ENCODE measurements around the gene SYVN1. TPM values are rescaled to one million over a fixed set of nuclear protein-coding genes. Genes with fewer than 3 reads are reported as not detected.

SYVN1 gene
- polyA plus RNA-seq, 2 of the 4 experiments (the other 2 are of a cell fraction), result 21.4 to 25.1 TPM

DNA sequence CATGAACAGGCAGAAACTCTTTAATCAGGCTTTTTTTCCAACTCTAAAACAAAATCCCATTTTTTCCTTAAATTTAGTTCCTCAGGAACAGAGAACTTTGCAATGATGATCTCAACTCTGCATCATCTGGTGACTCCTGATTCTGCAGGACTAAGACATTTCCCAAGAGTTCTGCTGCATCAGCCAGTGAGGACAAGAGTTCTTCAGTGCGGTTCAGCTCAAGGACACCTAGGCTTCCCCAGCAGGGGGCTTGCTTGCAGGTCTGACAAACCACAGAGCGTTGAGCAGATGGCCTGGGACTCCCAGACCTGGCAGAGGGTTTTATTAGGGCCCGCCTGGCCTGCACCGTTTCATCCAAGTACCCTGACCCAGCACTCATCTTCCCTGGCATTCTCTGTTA, 56.9 kb downstream of the SYVN1 start:
- POLR2A ChIA-PET, result no interaction called here
- CTCF ChIA-PET, result interaction anchor here (0.7 to 5.5 kb wide), 13 partner anchors 9 to 230 kb away, joined by 3 to 35 read pairs (median 4); partner anchors contain the start of gene ARL2
- Histone ChIP-seq H3K27ac (no peak overlapping the region), H3K9me3 (no peaks in the 10 kb centered on the region), H3K4me3 (no peak overlapping the region), H3K4me2 (no peak overlapping the region), H3K4me1 (peaks cover 22% of the 10 kb centered on the region)
- ATAC-seq (peak; percentile 37 to 48; a peak in 5 of 6 replicates), FAIRE-seq (no peak), DNase-seq (ENCODE audit: low read depth in 1 of 2, low spot score in 1 of 2) (peak in 1 of 2 experiments; percentile 52)
- 70% methylated on average over 4 of the region's 4 CpGs for WGBS (ENCODE audit: missing lambda C conversion rate)
- TF ChIP-seq JUNB (IDR thresholded peaks at IDR 0.05), result no peak
- no peak for TF ChIP-seq CBX2 (IDR thresholded peaks at IDR 0.05; ENCODE audit: borderline replicate concordance, low read depth)
- no peak for TF ChIP-seq MYC (IDR thresholded peaks at IDR 0.05; ENCODE audit: borderline replicate concordance, low read length)
- TF ChIP-seq ELK1 (IDR thresholded peaks at IDR 0.05; ENCODE audit: low read depth, low read length), result no peak
- TF ChIP-seq ATOH8 (CRISPR knock-in tag; IDR thresholded peaks at IDR 0.05; ENCODE audit: low read depth), result no peak
- no peak for TF ChIP-seq SREBF2 (IDR thresholded peaks at IDR 0.05)
- no peak for TF ChIP-seq RNF2 (IDR thresholded peaks at IDR 0.05; ENCODE audit: borderline replicate concordance, low read depth)
- no peak for TF ChIP-seq ZSCAN20 (CRISPR knock-in tag; IDR thresholded peaks at IDR 0.05)
- no peak for TF ChIP-seq MAZ (IDR thresholded peaks at IDR 0.05; ENCODE audit: borderline replicate concordance, low read depth, low read length)
- no peak for TF ChIP-seq POLR2AphosphoS2 (conservative IDR thresholded peaks at IDR 0.05; ENCODE audit: low read length)
- TF ChIP-seq, protein P1, sequence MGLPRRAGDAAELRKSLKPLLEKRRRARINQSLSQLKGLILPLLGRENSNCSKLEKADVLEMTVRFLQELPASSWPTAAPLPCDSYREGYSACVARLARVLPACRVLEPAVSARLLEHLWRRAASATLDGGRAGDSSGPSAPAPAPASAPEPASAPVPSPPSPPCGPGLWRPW (IDR thresholded peaks at IDR 0.05), result no peak
- no peak for TF ChIP-seq NFE2L2 (conservative IDR thresholded peaks at IDR 0.05; ENCODE audit: low read length)

Small RNAs within 50 kb of the gene (small RNA-seq; reads per million reads assigned to genes)
- gene HIGD1AP10, result 0 reads per million in 6 experiments
- gene PDCL2P2, result 0 reads per million in 6 experiments
- 0.16 to 183 (median 19.8) reads per million in 6 experiments for gene RNU2-23P

Other genes with a start within 250 kb of the SYVN1 start
- 3.1 and 4.0 TPM in 2 replicates for gene ATG2A, start 217.3 kb downstream of the SYVN1 start, polyA plus RNA-seq (2011; rRNA removed)
- gene ATG2A, start 217.3 kb downstream of the SYVN1 start, polyA plus RNA-seq (2017; fragmentation: RNase III; extraction: RNeasy Plus Mini Kit Qiagen cat#74134 plus additional on column Dnase treatment), result 10.7 to 13.4 TPM (median 12.8 TPM) in 3 replicates
- 6.9 and 11.1 TPM in 2 replicates for gene PPP2R5B, start 209.8 kb downstream of the SYVN1 start, polyA plus RNA-seq (2011; rRNA removed)
- gene PPP2R5B, start 209.8 kb downstream of the SYVN1 start, polyA plus RNA-seq (2017; fragmentation: RNase III; extraction: RNeasy Plus Mini Kit Qiagen cat#74134 plus additional on column Dnase treatment), result 3.9 to 6.1 TPM (median 5.7 TPM) in 3 replicates
- not detected in 2 replicates for gene GPHA2, start 198.6 kb downstream of the SYVN1 start, polyA plus RNA-seq (2011; rRNA removed)
- gene GPHA2, start 198.6 kb downstream of the SYVN1 start, polyA plus RNA-seq (2017; fragmentation: RNase III; extraction: RNeasy Plus Mini Kit Qiagen cat#74134 plus additional on column Dnase treatment), result not detected in 3 replicates
- 0.12 and 0.24 TPM in 2 replicates for gene MAJIN, start 162.4 kb downstream of the SYVN1 start, polyA plus RNA-seq (2011; rRNA removed)
- not detected in 3 replicates for gene MAJIN, start 162.4 kb downstream of the SYVN1 start, polyA plus RNA-seq (2017; fragmentation: RNase III; extraction: RNeasy Plus Mini Kit Qiagen cat#74134 plus additional on column Dnase treatment)
- gene BATF2, start 137.5 kb downstream of the SYVN1 start, polyA plus RNA-seq (2011; rRNA removed), result 0.67 and 0.79 TPM in 2 replicates
- gene BATF2, start 137.5 kb downstream of the SYVN1 start, polyA plus RNA-seq (2017; fragmentation: RNase III; extraction: RNeasy Plus Mini Kit Qiagen cat#74134 plus additional on column Dnase treatment), result 0.21 to 0.35 TPM (median 0.29 TPM) in 3 replicates
- 117 and 129 TPM in 2 replicates for gene ARL2, start 120.4 kb downstream of the SYVN1 start, polyA plus RNA-seq (2011; rRNA removed)
- 136 to 166 TPM (median 160 TPM) in 3 replicates for gene ARL2, start 120.4 kb downstream of the SYVN1 start, polyA plus RNA-seq (2017; fragmentation: RNase III; extraction: RNeasy Plus Mini Kit Qiagen cat#74134 plus additional on column Dnase treatment)
- gene SNX15, start 107.1 kb downstream of the SYVN1 start, polyA plus RNA-seq (2011; rRNA removed), result 13.4 and 15.8 TPM in 2 replicates
- 17.0 to 18.4 TPM (median 17.7 TPM) in 3 replicates for gene SNX15, start 107.1 kb downstream of the SYVN1 start, polyA plus RNA-seq (2017; fragmentation: RNase III; extraction: RNeasy Plus Mini Kit Qiagen cat#74134 plus additional on column Dnase treatment)
- gene SAC3D1, start 93.3 kb downstream of the SYVN1 start, polyA plus RNA-seq (2011; rRNA removed), result 9.4 and 12.9 TPM in 2 replicates
- 29.0 to 31.0 TPM (median 30.4 TPM) in 3 replicates for gene SAC3D1, start 93.3 kb downstream of the SYVN1 start, polyA plus RNA-seq (2017; fragmentation: RNase III; extraction: RNeasy Plus Mini Kit Qiagen cat#74134 plus additional on column Dnase treatment)
- gene NAALADL1, start 76.0 kb downstream of the SYVN1 start, polyA plus RNA-seq (2011; rRNA removed), result not detected in 2 replicates
- gene NAALADL1, start 76.0 kb downstream of the SYVN1 start, polyA plus RNA-seq (2017; fragmentation: RNase III; extraction: RNeasy Plus Mini Kit Qiagen cat#74134 plus additional on column Dnase treatment), result not detected in 3 replicates
- 28.0 and 30.9 TPM in 2 replicates for gene CDCA5, start 50.5 kb downstream of the SYVN1 start, polyA plus RNA-seq (2011; rRNA removed)
- gene CDCA5, start 50.5 kb downstream of the SYVN1 start, polyA plus RNA-seq (2017; fragmentation: RNase III; extraction: RNeasy Plus Mini Kit Qiagen cat#74134 plus additional on column Dnase treatment), result 43.1 to 46.0 TPM (median 44.1 TPM) in 3 replicates
- 27.7 and 30.1 TPM in 2 replicates for gene ZFPL1, start 50.3 kb downstream of the SYVN1 start, polyA plus RNA-seq (2011; rRNA removed)
- gene ZFPL1, start 50.3 kb downstream of the SYVN1 start, polyA plus RNA-seq (2017; fragmentation: RNase III; extraction: RNeasy Plus Mini Kit Qiagen cat#74134 plus additional on column Dnase treatment), result 29.2 to 33.5 TPM (median 31.7 TPM) in 3 replicates
- 37.2 and 44.7 TPM in 2 replicates for gene VPS51, start 38.3 kb downstream of the SYVN1 start, polyA plus RNA-seq (2011; rRNA removed)
- gene VPS51, start 38.3 kb downstream of the SYVN1 start, polyA plus RNA-seq (2017; fragmentation: RNase III; extraction: RNeasy Plus Mini Kit Qiagen cat#74134 plus additional on column Dnase treatment), result 46.7 to 51.7 TPM (median 51.0 TPM) in 3 replicates
- 8.2 and 9.6 TPM in 2 replicates for gene TM7SF2, start 22.6 kb downstream of the SYVN1 start, polyA plus RNA-seq (2011; rRNA removed)
- gene TM7SF2, start 22.6 kb downstream of the SYVN1 start, polyA plus RNA-seq (2017; fragmentation: RNase III; extraction: RNeasy Plus Mini Kit Qiagen cat#74134 plus additional on column Dnase treatment), result 6.9 to 9.7 TPM (median 8.2 TPM) in 3 replicates
- gene ZNHIT2, start 16.8 kb downstream of the SYVN1 start, polyA plus RNA-seq (2011; rRNA removed), result 5.5 and 6.0 TPM in 2 replicates
- gene ZNHIT2, start 16.8 kb downstream of the SYVN1 start, polyA plus RNA-seq (2017; fragmentation: RNase III; extraction: RNeasy Plus Mini Kit Qiagen cat#74134 plus additional on column Dnase treatment), result 12.4 to 14.0 TPM (median 13.5 TPM) in 3 replicates
- 401 and 591 TPM in 2 replicates for gene FAU, start 12.4 kb downstream of the SYVN1 start, polyA plus RNA-seq (2011; rRNA removed)
- 866 to 893 TPM (median 878 TPM) in 3 replicates for gene FAU, start 12.4 kb downstream of the SYVN1 start, polyA plus RNA-seq (2017; fragmentation: RNase III; extraction: RNeasy Plus Mini Kit Qiagen cat#74134 plus additional on column Dnase treatment)
- gene MRPL49, start 12.2 kb downstream of the SYVN1 start, polyA plus RNA-seq (2011; rRNA removed), result 55.5 and 61.8 TPM in 2 replicates
- gene MRPL49, start 12.2 kb downstream of the SYVN1 start, polyA plus RNA-seq (2017; fragmentation: RNase III; extraction: RNeasy Plus Mini Kit Qiagen cat#74134 plus additional on column Dnase treatment), result 62.7 to 65.5 TPM (median 64.5 TPM) in 3 replicates
- not detected in 2 replicates for gene SPDYC, start 35.7 kb upstream of the SYVN1 start, polyA plus RNA-seq (2011; rRNA removed)
- not detected in 3 replicates for gene SPDYC, start 35.7 kb upstream of the SYVN1 start, polyA plus RNA-seq (2017; fragmentation: RNase III; extraction: RNeasy Plus Mini Kit Qiagen cat#74134 plus additional on column Dnase treatment)
- 63.7 and 72.6 TPM in 2 replicates for gene CAPN1, start 47.4 kb upstream of the SYVN1 start, polyA plus RNA-seq (2011; rRNA removed)
- 87.9 to 98.6 TPM (median 93.1 TPM) in 3 replicates for gene CAPN1, start 47.4 kb upstream of the SYVN1 start, polyA plus RNA-seq (2017; fragmentation: RNase III; extraction: RNeasy Plus Mini Kit Qiagen cat#74134 plus additional on column Dnase treatment)
- gene POLA2, start 127.4 kb upstream of the SYVN1 start, polyA plus RNA-seq (2011; rRNA removed), result 52.3 and 55.6 TPM in 2 replicates
- 33.8 to 34.5 TPM (median 34.1 TPM) in 3 replicates for gene POLA2, start 127.4 kb upstream of the SYVN1 start, polyA plus RNA-seq (2017; fragmentation: RNase III; extraction: RNeasy Plus Mini Kit Qiagen cat#74134 plus additional on column Dnase treatment)
- 3.0 and 3.7 TPM in 2 replicates for gene CDC42EP2, start 180.3 kb upstream of the SYVN1 start, polyA plus RNA-seq (2011; rRNA removed)
- gene CDC42EP2, start 180.3 kb upstream of the SYVN1 start, polyA plus RNA-seq (2017; fragmentation: RNase III; extraction: RNeasy Plus Mini Kit Qiagen cat#74134 plus additional on column Dnase treatment), result 8.0 to 10.1 TPM (median 8.5 TPM) in 3 replicates
- gene DPF2, start 199.3 kb upstream of the SYVN1 start, polyA plus RNA-seq (2011; rRNA removed), result 35.6 and 36.3 TPM in 2 replicates
- 34.8 to 39.8 TPM (median 35.7 TPM) in 3 replicates for gene DPF2, start 199.3 kb upstream of the SYVN1 start, polyA plus RNA-seq (2017; fragmentation: RNase III; extraction: RNeasy Plus Mini Kit Qiagen cat#74134 plus additional on column Dnase treatment)
- 0.30 and 0.37 TPM in 2 replicates for gene TIGD3, start 220.2 kb upstream of the SYVN1 start, polyA plus RNA-seq (2011; rRNA removed)
- 0.54 to 0.71 TPM (median 0.66 TPM) in 3 replicates for gene TIGD3, start 220.2 kb upstream of the SYVN1 start, polyA plus RNA-seq (2017; fragmentation: RNase III; extraction: RNeasy Plus Mini Kit Qiagen cat#74134 plus additional on column Dnase treatment)
- gene SLC25A45, start 248.1 kb upstream of the SYVN1 start, polyA plus RNA-seq (2011; rRNA removed), result 3.1 and 4.9 TPM in 2 replicates
- gene SLC25A45, start 248.1 kb upstream of the SYVN1 start, polyA plus RNA-seq (2017; fragmentation: RNase III; extraction: RNeasy Plus Mini Kit Qiagen cat#74134 plus additional on column Dnase treatment), result 7.9 to 8.6 TPM (median 8.1 TPM) in 3 replicates